NOMO-1 treated with dmso at 0.1 percent for 144 hours (cell line): ENCODE data around the gene FOS.
"Not testable (repeated sequence)": the region's sequence is repeated elsewhere in the genome, so short reads cannot be mapped to it uniquely, and the experiment has no call there.

ENCODE experiments used
- DNase-seq: peaks from one replicate; lab custom pipeline; 2025; ENCODE audit not compliant: unreplicated experiment; lab: John Stamatoyannopoulos, UW

FOS gene

GRCh38 chr14:75278422-75279152, at the start of gene FOS:
TSS of gene FOS (plus strand) at chr14:75278828. CDS start at chr14:75278983, 155 bp downstream.
- peak; percentile 73 for DNase-seq

DNA sequence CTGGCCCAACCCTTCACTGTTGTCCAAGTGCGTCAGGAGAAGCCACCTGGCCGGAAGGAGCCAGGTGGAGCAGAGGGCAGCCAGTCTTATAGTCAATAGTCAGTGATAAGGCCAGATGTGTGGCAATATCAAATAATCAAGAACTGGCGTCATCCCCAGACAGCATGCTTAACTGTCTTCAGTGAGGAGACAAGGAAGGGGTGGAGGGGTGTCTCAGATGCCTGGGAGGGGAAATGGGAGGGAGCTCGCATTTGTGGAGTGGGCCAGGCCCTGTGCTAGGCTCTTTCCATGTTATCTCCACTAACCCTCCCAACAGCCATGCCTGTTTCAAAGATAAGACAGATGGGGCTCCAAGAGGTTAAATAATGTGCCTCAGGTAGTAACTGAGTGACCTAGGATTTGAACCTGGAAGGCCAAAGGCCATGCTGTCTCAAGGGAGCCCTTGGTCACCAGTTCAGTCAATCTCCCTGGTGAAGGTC, 48.9 kb upstream of the FOS start:
- DNase-seq, result no peak

GRCh38 chr14:75230140-75230792, 48.4 kb upstream of the FOS start:
- no peak for DNase-seq

DNA sequence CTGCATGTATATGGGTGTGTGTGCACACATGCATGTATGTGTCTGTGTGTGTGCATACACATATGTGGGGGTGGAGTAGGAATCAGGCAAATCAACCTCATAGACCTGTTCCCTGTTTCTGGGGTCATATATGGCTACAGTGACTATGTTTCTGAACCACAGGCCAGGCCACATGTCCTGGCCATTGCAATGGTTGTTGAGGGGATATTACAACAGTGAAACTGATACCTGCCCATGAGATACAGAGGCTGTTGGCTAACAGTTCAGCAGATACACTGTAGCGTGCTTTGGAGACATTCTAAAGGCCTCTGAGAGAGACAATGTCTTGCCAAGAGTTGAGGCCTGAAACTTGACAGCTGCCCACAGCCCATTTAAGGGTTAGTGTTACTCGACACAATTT, 47.3 kb upstream of the FOS start:
- DNase-seq, result no peak

DNA sequence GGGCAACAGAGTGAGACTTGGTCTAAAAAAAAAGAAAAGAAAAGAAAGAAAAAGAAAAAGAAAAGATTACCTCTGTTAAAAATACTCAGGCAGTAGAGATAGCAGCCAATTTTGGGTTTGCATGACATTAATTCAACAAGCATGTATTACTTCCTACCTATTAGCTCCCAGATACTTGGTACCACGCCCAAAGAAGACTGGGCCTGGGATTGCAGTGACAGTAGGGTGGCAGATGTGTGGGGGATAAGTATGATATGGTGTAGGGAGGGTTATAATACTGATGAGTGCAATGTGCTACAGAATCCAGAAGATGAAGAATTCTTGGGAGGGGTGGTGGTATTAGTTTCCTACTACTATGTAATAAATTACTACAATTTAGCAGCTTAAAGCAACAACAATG, 46.4 kb upstream of the FOS start:
- no peak for DNase-seq

- DNase-seq, result no peak
Measured at GRCh38 chr14:75232597-75232996, 46.0 kb upstream of the FOS start.

- DNase-seq, result peak; percentile 64
Measured at GRCh38 chr14:75234173-75235115, 44.2 kb upstream of the FOS start.

- DNase-seq, result not testable (repeated sequence)
Measured at GRCh38 chr14:75235198-75235597, 43.4 kb upstream of the FOS start.

DNA sequence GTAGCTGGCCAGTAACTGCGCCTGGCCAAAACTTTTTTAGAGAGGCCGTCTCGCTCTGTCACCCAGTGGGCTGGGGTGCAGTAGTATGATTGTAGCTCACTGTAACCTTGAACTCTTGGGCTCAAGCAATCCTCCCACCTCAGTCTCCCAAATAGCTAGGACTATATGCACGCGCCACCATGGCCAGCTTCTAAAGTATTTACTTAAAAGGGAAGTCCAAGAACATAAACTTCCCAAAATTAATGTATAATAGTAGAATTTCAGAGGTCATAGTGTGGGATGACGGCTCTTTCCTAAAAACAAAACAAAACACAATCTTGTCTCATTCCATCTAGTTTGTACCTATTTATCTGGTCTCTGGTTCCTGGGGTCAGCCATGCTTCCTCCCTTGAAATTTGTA, 42.2 kb upstream of the FOS start:
- no peak for DNase-seq

GRCh38 chr14:75236901-75237419, 41.7 kb upstream of the FOS start:
- DNase-seq, result no peak

DNA sequence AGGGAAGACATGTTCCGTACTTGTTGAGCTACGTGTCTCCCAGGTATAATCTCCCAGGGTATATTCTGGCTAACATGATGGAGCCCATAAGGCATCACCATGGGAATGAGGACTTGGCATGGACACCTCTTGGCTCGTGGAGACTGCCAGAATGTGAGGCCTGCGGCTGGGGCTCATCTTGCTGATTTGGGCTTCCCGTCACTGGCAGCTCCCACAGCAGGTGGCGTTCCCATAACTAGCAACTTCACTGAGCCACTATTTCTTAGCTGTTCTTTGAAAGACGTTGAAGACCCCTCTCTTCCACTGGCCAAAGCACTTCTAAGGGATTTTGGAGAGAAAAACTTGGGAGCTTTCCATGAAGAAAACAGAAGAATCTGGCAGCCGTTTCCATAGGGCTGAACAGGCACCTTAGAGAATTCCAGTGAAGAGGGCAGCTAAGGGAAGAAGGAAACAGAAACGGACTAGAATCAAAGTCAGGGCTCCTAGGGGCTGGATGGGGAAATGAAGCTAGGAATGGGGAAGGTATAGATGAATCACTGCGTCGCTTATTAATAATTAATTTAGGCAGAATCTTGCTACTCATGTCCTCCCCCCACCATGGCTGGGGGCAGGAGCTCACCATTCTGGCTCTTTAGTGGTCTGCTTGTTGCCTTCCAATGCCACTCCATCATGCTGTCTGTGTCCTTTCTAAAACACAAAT, 39.7 kb upstream of the FOS start:
- no peak for DNase-seq

DNA sequence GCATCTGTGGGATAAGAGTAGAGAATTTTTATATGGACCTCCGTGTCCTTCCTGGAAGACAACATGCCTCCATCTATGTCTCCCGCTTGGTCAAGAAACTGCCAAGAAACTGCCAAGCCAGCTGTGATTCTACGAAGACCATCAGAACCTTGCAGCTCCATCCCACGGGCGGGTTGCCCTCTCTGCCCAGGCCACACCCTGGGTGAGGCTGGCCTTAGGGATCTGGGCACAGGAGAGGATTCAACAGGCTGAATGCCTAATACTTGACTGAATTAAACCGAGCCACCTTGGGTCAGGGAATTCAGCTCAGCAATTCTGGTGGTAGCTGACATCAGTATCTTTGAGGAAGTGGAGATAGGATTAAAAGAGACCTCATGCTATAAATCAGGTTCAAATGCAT, 37.8 kb upstream of the FOS start:
- no peak for DNase-seq

DNA sequence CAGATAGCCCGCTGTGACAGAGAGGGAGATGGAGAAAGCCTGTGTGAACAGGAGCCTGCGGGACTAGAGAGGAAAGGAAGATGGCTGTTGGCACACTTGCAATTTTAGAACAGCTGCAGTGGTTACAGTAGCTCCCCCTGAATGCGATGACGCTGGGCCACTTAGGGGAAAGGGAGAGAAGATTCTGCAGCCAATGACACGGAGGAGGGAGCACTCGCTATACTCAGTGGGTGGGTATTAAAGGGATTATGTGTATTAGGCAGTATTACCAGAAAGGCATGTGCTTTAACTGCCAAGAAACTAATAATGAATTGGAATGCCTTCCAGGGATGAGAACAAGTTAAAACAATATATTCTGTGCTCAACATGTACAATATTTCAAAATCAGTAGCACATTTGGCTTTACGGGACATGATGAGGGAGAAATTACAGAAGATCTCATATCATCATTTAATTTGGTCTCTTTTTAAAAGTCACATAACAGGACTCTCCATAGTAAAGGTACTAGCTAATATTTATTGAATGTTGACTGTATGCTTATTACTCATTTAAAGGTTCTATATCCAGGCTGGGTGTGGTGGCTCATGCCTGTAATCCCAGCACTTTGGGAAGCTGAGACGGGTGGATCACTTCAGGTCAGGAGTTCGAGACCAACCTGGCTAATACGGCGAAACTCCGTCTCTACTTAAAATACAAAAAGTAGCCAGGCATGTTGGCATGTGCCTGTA, 35.9 kb upstream of the FOS start:
- DNase-seq, result no peak

DNA sequence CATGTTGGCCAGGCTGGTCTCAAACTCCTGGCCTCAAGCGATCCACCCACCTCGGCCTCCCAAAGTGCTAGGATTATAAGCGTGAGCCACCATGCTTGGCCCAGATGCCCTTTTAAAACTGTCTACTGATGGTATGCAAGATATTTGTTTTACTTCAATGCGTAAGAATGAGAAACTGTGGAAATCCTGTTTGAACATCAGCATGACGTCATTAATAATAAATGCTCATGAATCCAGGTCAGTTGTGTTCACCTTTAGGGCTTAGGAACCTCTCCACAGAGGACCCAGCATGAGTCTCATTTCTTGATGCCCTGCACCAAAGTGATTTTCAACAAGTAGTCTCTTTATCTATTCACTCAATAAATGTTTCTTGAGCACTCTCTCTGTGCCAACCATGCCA, 34.5 kb upstream of the FOS start:
- no peak for DNase-seq

DNA sequence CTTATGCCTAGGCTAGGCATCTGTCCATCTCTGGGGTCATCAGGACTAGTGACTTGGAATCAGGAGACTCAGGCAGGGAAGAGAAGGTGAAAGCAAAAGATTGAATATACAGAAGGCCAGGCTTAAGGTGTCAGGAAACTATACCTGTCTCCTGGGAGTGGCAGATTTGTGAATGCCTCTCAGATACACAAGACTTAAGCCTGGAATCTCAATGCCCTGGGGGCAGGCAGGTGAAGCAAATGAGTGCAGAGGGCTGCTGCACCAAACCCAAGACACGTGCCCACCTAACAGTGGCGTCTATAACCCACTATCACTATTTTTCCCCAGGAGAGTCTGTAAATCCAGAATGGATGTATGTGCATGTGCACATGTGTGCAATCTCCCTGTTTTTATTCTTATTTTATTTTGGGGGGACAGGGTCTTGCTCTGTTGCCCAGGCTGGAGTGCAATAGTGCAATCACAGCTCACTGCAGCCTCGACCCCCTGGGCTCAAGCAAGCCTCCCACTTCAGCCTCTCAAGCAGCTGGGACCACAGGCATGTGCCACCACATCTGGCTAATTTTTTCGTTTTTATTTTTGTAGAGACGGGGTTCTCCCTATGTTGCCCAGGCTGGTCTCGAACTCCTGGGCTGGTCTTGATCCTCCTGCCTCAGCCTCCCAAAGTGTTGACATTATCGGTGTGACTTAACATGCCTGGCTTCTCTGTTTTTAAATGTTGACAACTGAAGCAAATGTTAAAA, 31.9 kb upstream of the FOS start:
- DNase-seq, result no peak

GRCh38 chr14:75247286-75247922, 31.2 kb upstream of the FOS start:
- DNase-seq, result no peak

DNA sequence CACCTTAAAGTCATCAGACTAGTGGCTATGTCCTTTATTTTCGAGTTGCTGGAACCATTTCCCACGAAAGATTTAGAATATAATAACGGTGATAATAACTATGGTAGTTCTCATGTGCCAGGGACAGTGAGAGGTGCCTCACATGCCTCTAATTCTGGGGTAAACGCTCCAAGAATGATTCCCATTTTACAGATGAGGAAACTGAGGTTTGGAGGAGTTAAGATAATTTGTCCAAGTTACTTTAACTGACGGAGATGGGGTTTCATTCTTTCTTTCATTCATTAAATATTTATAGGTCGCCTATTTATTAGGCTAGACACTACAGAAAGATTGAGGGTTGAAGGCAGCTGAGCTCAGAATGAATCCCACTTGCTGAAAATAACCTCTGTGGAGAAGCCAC, 30.7 kb upstream of the FOS start:
- no peak for DNase-seq

GRCh38 chr14:75249251-75249957, 29.2 kb upstream of the FOS start:
- no peak for DNase-seq
